GM12892 (cell line): Measurements from ENCODE around the gene QRICH2.

Source experiments
- POLR2A ChIP-seq: IDR thresholded peaks from 2 replicates; pipeline ENCODE4 v1.6.1; 2011; ENCODE audit warnings: low read depth, low read length, control low read depth
- POLR2AphosphoS5 ChIP-seq: IDR thresholded peaks from 2 replicates; pipeline ENCODE4 v1.6.1; 2011; ENCODE audit warnings: low read depth, low read length, control low read depth
- TAF1 ChIP-seq: IDR thresholded peaks from 2 replicates; pipeline ENCODE4 v1.6.1; 2011; ENCODE audit warnings: low read depth, mild to moderate bottlenecking, control low read depth, low read length, borderline replicate concordance

GRCh38 chr17:76276461-76277299 is 31.4 kb downstream of the QRICH2 start:
- no peak for TF ChIP-seq TAF1
- TF ChIP-seq POLR2A: no peak
- TF ChIP-seq POLR2AphosphoS5: no peak
